Nephron (organoid): Measurements from ENCODE around the gene RGS18.

Experiments used
- H3K27ac Mint-ChIP-seq, 3 experiments: 2 replicates each; pipeline ENCODE4 v1.8.0; 2020; ENCODE audit warnings: mixed read lengths in 3 of 3, mild to moderate bottlenecking in 2 of 3, moderate library complexity in 1 of 3
- H3K27me3 Mint-ChIP-seq: 2 replicates; pipeline ENCODE4 v1.8.0; 2021; ENCODE audit warnings: low read depth, mild to moderate bottlenecking, moderate library complexity, mixed read lengths
- H3K36me3 Mint-ChIP-seq: 2 replicates; pipeline ENCODE4 v1.8.0; 2020; ENCODE audit warnings: low read depth, mixed read lengths
- H3K4me1 Mint-ChIP-seq: 2 replicates; pipeline ENCODE4 v1.8.0; 2020; ENCODE audit warnings: mixed read lengths
- H3K4me3 Mint-ChIP-seq, 3 experiments: 2 replicates each; pipeline ENCODE4 v1.8.0; 2020; ENCODE audit warnings: mild to moderate bottlenecking in 3 of 3, mixed read lengths in 3 of 3, moderate library complexity in 2 of 3
- H3K9me3 Mint-ChIP-seq: 2 replicates; pipeline ENCODE4 v1.8.0; 2020; ENCODE audit warnings: mixed read lengths
- TF ChIP-seq, protein P1 (sequence below), 3 experiments: fragments of 200-600 bp; sonication (generic); IDR thresholded peaks; one replicate each; pipeline ENCODE4 v1.5.0; 2021; ENCODE audit warnings: antibody characterized with exemption in 3 of 3; ENCODE audit not compliant: unreplicated experiment in 3 of 3

Gene RGS18

DNA sequence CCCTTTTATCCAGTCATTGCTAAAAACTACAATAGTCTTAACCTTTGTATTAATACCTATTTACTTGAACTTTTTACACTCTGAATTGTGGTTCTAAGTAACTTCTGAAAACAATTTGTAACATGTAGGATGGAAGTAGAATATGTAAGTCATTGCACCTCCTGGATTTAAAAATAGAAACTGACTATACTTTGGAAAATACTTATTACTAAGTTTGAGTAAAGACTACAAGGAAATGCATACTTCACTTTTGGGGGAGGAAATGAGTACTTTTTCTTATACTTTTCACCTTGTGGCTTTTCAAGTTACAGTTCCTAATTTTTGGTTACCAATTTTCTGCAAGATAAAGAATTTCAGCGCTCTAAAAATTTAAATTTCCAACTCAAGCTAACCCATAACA is 8.7 kb downstream of the RGS18 start:
- no peak overlapping the region for H3K27ac Mint-ChIP-seq

DNA sequence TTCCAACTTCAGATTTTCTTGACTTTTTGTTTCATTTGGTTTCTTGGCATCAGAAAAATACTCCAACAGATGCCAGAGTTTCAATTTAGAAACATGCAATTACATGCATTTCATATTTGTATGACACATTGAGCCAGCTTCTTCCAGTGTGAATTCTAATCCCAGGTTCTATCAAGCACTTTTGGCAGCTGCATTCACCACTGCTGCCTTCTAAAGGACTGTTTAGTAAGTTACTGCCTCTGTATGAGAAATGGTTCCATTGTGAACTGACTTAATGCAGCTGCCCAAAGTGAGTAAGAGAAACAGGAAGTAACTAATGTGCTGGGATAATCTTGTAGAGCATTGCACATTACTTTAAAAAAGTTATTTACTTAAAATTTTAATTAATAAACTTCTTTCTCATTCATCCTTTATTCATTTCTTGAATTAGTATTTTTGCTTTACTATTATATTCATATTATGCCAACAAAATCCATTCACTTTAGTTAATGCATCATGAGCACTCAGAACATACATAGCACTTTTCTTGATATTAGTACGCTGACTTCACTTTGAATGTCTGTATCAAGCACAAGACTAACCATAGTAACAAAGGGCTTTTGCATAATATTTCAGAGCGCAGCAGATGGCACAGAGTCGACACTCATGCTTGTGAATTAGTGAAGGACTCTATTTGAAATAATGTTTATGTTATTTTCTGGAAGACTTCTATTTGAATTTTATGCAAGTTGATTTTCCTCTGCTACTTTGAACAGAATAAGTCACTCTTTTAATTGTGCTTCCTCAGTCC is 9.8 kb downstream of the RGS18 start:
- Mint-ChIP-seq H3K4me3 (no peak overlapping the region), H3K9me3 (peaks cover 4% of the 10 kb centered on the region), H3K36me3 (no peaks in the 10 kb centered on the region), H3K27ac (no peak overlapping the region), H3K27me3 (no peaks in the 10 kb centered on the region), H3K4me1 (no peaks in the 10 kb centered on the region)
- TF ChIP-seq, protein P1, sequence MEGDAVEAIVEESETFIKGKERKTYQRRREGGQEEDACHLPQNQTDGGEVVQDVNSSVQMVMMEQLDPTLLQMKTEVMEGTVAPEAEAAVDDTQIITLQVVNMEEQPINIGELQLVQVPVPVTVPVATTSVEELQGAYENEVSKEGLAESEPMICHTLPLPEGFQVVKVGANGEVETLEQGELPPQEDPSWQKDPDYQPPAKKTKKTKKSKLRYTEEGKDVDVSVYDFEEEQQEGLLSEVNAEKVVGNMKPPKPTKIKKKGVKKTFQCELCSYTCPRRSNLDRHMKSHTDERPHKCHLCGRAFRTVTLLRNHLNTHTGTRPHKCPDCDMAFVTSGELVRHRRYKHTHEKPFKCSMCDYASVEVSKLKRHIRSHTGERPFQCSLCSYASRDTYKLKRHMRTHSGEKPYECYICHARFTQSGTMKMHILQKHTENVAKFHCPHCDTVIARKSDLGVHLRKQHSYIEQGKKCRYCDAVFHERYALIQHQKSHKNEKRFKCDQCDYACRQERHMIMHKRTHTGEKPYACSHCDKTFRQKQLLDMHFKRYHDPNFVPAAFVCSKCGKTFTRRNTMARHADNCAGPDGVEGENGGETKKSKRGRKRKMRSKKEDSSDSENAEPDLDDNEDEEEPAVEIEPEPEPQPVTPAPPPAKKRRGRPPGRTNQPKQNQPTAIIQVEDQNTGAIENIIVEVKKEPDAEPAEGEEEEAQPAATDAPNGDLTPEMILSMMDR (IDR thresholded peaks at IDR 0.05; ENCODE audit: unreplicated experiment in 3 of 3): no peak

More for the DNA sequence above, 8.7 kb downstream of the RGS18 start:
- H3K4me3 Mint-ChIP-seq: no peak overlapping the region
- no peaks in the 10 kb centered on the region for H3K27me3 Mint-ChIP-seq
- H3K36me3 Mint-ChIP-seq: no peaks in the 10 kb centered on the region
- H3K9me3 Mint-ChIP-seq: peaks cover 4% of the 10 kb centered on the region
- H3K4me1 Mint-ChIP-seq: no peaks in the 10 kb centered on the region
- TF ChIP-seq, protein P1 (IDR thresholded peaks at IDR 0.05; ENCODE audit: unreplicated experiment in 3 of 3): no peak

DNA sequence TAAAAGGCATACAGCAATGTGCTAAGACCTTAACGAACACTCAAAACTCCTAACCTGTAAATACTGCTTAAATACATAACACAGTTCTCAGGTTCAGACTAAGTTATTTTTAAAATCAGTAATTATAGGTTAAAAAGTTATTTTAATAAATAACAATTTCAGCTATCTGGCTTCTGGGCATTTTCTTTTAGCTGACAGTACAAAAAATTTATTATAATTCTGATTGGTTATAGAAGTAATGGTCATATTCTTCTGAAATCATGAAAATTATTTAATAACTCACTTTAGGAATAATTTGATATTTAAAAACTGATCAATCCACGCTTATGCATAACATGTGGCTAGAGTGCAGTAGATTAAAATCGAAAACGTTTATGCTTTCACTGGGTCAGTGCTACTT is 10.7 kb downstream of the RGS18 start:
- no peaks in the 10 kb centered on the region for H3K36me3 Mint-ChIP-seq
- no peak overlapping the region for H3K27ac Mint-ChIP-seq
- H3K27me3 Mint-ChIP-seq: no peaks in the 10 kb centered on the region
- peaks cover 6% of the 10 kb centered on the region for H3K9me3 Mint-ChIP-seq
- H3K4me1 Mint-ChIP-seq: no peaks in the 10 kb centered on the region
- TF ChIP-seq, protein P1 (IDR thresholded peaks at IDR 0.05; ENCODE audit: unreplicated experiment in 3 of 3): no peak
- no peak overlapping the region for H3K4me3 Mint-ChIP-seq

DNA sequence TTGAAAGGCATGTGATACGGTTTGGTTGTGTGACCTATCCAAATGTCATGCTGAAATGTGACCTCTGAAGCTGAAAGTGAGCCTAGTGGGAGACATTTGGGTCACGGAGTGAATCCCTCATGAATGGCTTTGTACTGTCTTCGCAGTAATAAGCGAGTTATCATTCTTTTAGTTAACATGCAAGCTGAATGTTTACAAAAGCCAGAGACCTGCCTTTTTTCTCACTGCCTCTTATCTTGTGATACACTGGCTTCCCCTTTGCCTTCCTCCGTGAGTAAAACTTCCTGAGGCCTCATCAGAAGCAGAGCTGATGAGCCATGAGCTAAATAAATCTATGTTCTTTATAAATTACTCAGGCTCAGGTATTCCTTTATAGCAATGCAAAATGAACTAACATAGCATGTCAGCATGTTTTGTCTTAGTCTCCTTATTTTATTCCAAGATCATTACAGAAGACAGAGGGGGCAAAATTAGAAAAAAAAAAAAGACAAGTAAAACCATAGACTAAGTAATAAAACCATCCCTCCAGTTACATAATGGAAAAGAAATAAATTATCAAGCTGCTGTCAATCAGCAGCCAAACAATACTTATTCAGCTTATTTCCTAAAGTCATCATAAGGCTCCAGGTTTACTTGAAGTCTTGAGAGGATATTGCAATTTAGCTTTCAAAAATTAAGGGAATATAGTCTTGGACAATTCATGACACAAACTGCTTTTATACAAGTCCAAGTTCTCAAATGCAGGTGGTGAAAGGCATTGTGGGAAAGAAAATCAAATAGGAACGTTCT is 12.1 kb downstream of the RGS18 start:
- Mint-ChIP-seq H3K27ac (no peak overlapping the region), H3K9me3 (peaks cover 4% of the 10 kb centered on the region), H3K36me3 (no peaks in the 10 kb centered on the region), H3K4me1 (no peaks in the 10 kb centered on the region), H3K4me3 (no peak overlapping the region), H3K27me3 (no peaks in the 10 kb centered on the region)
- TF ChIP-seq, protein P1 (IDR thresholded peaks at IDR 0.05; ENCODE audit: unreplicated experiment in 3 of 3): no peak

DNA sequence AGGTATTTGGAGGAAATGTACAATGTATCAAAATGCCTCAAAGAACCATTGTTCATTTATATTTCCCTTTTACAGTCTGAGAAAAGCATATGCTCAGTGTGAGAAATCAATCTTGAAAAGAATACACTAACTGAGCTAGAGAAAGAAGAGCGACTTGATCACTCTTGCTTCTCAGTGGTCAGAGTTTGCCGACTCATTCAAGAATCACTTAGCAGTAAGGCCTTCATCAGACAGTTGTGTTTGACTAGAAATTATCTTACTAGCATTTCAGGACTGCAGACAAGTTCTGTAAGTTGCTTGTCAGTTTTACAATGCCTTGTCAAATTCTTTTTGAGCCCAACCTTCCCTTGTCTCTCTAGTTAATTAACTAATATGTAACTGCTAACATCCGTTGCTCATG is 12.9 kb downstream of the RGS18 start:
- Mint-ChIP-seq H3K4me3 (no peak overlapping the region), H3K4me1 (no peaks in the 10 kb centered on the region), H3K27me3 (no peaks in the 10 kb centered on the region), H3K36me3 (no peaks in the 10 kb centered on the region), H3K9me3 (peaks cover 2% of the 10 kb centered on the region), H3K27ac (no peak overlapping the region)
- TF ChIP-seq, protein P1 (IDR thresholded peaks at IDR 0.05; ENCODE audit: unreplicated experiment in 3 of 3): no peak
